GM19025 (cell line): ENCODE measurements around the gene C16orf95.

Experiments used
- ATAC-seq: cut with Tn5 transposase; IDR thresholded peaks from one replicate; pipeline ENCODE4 v1.9.1; 2021; ENCODE audit warnings: mild to moderate bottlenecking, low read depth, moderate library complexity; ENCODE audit not compliant: unreplicated experiment

Gene C16orf95

GRCh38 chr16:87295661-87296531 lies 21.3 kb downstream of the C16orf95 start:
- ATAC-seq: no peak

- ATAC-seq: no peak
Measured at GRCh38 chr16:87295259-87295658, 21.9 kb downstream of the C16orf95 start.

- ATAC-seq: no peak
Measured at GRCh38 chr16:87293990-87294389, 23.2 kb downstream of the C16orf95 start.

DNA sequence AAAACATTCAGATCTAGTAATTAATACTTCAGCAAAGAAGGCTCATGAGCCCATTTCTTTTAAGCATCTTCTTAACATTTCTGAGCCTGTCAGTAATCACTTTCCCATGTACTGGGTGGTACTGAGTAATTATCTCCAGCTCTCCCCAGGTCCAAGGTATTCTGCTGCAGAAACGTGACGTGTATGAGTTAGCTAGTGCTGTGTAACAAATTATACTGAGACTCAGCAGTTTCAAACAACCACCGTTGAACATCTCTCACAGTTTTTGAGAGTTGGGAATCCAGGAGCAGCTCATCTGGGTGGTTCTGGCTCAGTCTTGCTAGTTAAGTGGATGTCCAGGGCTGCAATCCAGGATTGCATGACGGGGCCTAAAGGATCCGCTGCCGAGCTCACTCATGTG lies 25.2 kb downstream of the C16orf95 start:
- ATAC-seq: no peak

GRCh38 chr16:87288753-87289362 lies 28.3 kb downstream of the C16orf95 start:
- no peak for ATAC-seq

DNA sequence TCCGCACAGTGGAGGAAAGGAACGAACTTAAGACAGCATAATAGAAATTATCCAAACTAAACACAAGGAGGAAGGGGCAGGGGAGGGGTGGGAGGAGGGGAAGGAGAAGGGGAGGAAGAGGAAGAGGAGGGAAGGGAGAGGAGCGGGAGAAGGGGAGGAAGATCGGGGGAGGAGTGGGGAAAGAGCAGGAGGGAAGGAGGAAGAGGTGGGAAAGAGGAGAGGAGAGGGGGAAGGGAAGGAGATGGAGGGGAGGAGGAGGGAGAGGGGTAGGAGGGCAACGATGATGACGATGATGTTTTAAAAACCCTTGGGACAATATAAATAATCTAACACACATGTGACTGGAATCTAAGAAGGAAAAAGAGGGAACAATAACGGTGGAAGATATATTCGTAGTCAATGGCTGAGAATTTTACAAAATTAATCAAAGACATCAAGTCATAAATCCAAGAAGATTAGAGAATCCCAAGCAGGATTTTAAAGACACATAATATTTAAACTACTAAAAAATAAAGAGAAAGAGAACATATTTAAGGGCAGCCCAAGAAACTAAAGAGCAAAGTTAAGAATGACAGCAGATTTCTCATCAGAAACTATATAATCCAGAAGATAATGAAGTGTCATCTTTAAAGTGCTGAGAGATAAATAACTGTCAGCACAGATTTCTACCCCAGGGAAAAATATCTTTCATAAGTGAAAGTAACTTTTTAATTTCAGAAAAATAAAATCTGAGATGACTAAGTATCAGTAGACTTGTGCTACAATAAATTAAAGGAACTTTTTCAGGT lies 30.2 kb downstream of the C16orf95 start:
- ATAC-seq: no peak

DNA sequence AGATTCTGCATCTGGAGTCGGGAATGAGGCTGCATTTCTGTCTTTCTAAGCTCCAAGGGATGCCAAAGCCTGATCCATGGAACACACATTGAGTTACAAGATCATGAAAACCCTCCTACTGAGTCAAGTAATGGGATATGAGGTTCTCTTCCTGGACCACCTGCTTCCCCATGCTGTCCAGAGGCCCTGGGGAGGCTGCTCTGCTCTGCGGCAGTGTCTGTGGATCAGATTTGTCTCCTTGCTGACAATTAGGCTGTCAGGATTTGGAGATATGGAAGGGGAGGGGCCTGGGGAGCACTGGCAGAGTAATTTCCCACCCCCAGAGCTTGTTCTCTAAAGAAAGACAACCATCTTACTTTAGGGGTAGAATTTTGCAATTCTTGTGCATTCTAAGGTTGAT lies 33.0 kb downstream of the C16orf95 start:
- ATAC-seq: no peak

- no peak for ATAC-seq
Measured at GRCh38 chr16:87279094-87279658, 38.0 kb downstream of the C16orf95 start.

- ATAC-seq: no peak
Measured at GRCh38 chr16:87278191-87279093, 38.8 kb downstream of the C16orf95 start.

- no peak for ATAC-seq
Measured at GRCh38 chr16:87276924-87277323, 40.3 kb downstream of the C16orf95 start.

- ATAC-seq: no peak
Measured at GRCh38 chr16:87276091-87276701, 41.0 kb downstream of the C16orf95 start.

GRCh38 chr16:87274794-87275193 lies 42.4 kb downstream of the C16orf95 start:
- no peak for ATAC-seq

- no peak for ATAC-seq
Measured at GRCh38 chr16:87273471-87274030, 43.6 kb downstream of the C16orf95 start.

GRCh38 chr16:87271256-87271655 lies 45.9 kb downstream of the C16orf95 start:
- no peak for ATAC-seq

- no peak for ATAC-seq
Measured at GRCh38 chr16:87267566-87267965, 49.6 kb downstream of the C16orf95 start.

DNA sequence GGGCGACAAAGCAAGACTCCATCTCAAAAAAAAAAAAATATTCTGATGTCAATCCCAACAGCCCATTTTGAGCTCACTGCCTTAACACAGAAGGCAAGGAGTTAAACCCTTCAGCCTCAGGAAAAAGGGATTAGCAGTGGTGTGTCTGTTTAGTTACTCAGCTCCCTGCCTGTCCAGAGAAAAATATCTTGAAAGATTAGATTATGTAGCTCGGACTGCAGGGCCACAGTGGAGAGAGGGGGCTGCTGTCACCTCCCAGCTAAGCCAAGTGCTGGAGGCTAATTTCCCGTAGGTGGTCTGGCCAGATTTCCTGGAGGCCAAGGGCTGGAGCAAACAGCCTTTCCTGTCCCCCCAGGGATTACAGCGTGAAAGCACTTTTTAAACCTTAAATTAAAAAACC lies 50.3 kb downstream of the C16orf95 start:
- ATAC-seq: no peak

GRCh38 chr16:87265261-87265660 lies 51.9 kb downstream of the C16orf95 start:
- ATAC-seq: no peak

GRCh38 chr16:87264634-87265033 lies 52.6 kb downstream of the C16orf95 start:
- ATAC-seq: no peak

DNA sequence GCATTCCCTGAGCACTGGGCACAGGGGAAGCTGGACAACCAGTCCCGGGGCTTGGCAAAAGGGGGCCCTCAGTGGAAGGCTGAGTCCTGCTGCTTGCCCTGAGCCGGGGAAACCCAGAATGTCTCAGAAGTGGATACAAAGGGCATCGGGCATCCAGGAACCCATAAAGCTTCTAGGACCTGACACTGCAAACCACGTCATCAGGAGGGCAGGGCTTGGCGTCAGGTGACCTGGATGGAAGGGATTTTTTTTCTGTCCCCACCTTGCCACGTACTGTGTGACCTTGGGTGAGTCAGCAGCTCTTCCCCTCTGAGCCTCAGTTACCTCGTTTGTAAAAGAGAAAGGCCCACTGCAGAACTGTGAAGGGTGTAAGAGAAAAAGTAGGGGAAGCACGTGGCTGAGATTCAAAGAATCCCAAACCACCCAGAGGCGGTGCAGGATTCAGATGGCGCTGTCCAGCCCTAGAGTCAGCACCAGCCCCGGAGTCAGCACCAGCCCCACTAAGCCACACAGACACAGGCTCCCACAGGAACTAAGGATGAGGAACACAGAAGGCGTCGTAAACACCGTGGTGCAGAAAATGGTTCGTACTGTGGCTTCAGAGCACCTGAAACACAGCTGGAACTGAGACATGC lies 53.7 kb downstream of the C16orf95 start:
- no peak for ATAC-seq
